ENCODE data around the gene PSEN1. TPM values are rescaled to one million over a fixed set of nuclear protein-coding genes. Genes with fewer than 3 reads are reported as not detected.

The PSEN1 gene
- polyA plus RNA-seq, 2 of the 4 experiments (the other 2 are of a cell fraction): 21.6 to 38.1 TPM

DNA sequence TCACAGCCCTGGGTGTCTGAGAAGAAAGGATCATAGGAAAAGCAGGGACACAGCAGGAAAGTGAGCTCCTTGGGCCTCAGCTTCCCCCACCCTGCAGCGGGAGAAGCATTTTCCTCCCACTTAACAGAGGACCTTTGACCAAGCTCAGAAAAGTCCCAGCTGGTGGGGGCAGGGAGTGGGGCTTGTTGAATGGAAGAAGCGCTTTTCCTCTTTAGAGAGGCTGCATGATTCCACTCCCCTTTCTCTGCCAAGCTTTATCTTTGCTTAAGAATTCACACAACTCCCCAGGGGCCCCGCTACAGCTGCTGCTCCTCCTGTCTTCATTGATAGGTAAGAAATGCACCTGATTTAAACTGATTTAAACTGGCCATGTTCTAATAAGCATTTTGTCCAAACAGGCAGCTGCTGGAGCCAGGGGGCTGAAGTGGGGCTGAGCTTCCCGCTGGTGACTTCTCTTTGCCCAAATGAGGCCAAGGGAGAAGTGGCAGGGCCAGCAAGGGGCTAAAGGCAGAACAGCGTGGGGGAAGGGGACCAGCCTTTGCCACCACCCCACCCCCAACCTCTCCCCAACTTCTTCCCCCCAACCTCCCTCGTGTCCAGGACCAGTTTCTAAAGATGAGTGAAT, 99.3 kb downstream of the PSEN1 start:
- no peak for ATAC-seq
- FAIRE-seq: no peak
- Histone ChIP-seq H3K4me1 (peaks cover 45% of the 10 kb centered on the region), H3K9me3 (no peaks in the 10 kb centered on the region), H3K27ac (peak overlapping the region; percentile 9 to 62; a peak in 4 of 6 replicates), H3K4me3 (no peak overlapping the region), H3K4me2 (peak overlapping the region; percentile 46)
- WGBS (ENCODE audit: missing lambda C conversion rate): 60% methylated on average over 6 of the region's 6 CpGs
- CTCF ChIA-PET: interaction anchor here (0.9 to 1.1 kb wide), 3 partner anchors 30 to 62 kb away, joined by 3 read pairs; no protein-coding TSS in a partner anchor
- no peak for TF ChIP-seq HOXB5 (CRISPR knock-in tag; IDR thresholded peaks at IDR 0.05)
- TF ChIP-seq RCOR1 (IDR thresholded peaks at IDR 0.05; ENCODE audit: low read depth, low read length): no peak
- TF ChIP-seq RNF2 (IDR thresholded peaks at IDR 0.05; ENCODE audit: borderline replicate concordance, low read depth): no peak
- TF ChIP-seq, protein P1, sequence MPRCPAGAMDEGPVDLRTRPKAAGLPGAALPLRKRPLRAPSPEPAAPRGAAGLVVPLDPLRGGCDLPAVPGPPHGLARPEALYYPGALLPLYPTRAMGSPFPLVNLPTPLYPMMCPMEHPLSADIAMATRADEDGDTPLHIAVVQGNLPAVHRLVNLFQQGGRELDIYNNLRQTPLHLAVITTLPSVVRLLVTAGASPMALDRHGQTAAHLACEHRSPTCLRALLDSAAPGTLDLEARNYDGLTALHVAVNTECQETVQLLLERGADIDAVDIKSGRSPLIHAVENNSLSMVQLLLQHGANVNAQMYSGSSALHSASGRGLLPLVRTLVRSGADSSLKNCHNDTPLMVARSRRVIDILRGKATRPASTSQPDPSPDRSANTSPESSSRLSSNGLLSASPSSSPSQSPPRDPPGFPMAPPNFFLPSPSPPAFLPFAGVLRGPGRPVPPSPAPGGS (IDR thresholded peaks at IDR 0.05): no peak
- no peak for TF ChIP-seq KDM5A (IDR thresholded peaks at IDR 0.05)
- TF ChIP-seq, protein P2, sequence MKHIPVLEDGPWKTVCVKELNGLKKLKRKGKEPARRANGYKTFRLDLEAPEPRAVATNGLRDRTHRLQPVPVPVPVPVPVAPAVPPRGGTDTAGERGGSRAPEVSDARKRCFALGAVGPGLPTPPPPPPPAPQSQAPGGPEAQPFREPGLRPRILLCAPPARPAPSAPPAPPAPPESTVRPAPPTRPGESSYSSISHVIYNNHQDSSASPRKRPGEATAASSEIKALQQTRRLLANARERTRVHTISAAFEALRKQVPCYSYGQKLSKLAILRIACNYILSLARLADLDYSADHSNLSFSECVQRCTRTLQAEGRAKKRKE (CRISPR knock-in tag; IDR thresholded peaks at IDR 0.05; ENCODE audit: low read depth): no peak
- TF ChIP-seq CHD4 (IDR thresholded peaks at IDR 0.05; ENCODE audit: borderline replicate concordance): no peak
- TF ChIP-seq ZFP36 (IDR thresholded peaks at IDR 0.05; ENCODE audit: borderline replicate concordance, partially characterized antibody): no peak
- TF ChIP-seq, protein P3, sequence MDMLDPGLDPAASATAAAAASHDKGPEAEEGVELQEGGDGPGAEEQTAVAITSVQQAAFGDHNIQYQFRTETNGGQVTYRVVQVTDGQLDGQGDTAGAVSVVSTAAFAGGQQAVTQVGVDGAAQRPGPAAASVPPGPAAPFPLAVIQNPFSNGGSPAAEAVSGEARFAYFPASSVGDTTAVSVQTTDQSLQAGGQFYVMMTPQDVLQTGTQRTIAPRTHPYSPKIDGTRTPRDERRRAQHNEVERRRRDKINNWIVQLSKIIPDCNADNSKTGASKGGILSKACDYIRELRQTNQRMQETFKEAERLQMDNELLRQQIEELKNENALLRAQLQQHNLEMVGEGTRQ (IDR thresholded peaks at IDR 0.05): no peak
- no peak for TF ChIP-seq MAZ (IDR thresholded peaks at IDR 0.05; ENCODE audit: borderline replicate concordance, low read depth, low read length)
- POLR2A ChIA-PET: no interaction called here
- no peak for DNase-seq (ENCODE audit: low read depth in 1 of 2, low spot score in 1 of 2)

DNA sequence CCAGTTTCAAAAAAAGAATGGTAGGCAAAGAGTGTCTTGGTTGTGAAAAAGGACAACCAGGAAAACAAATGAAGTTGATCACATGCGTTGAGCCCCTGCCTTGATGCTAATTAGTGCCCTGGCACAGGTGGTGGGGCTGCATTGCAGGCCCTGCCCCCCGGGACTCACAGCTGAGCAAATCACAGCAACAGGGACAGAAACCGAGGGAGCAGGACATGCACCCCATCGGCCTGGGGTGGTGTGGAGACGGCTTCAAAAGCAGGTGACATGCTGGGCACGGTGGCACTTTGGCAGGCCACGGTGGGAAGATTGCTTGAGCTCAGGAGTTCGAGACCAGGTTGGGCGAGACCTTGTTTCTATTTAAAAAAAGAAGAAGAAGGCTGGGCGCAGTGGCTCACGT, 99.8 kb downstream of the PSEN1 start:
- Histone ChIP-seq H3K27ac (peak overlapping the region in 1 of 2 experiments; percentile 62; a peak in 4 of 6 replicates), H3K9me3 (no peaks in the 10 kb centered on the region), H3K4me2 (peak overlapping the region; percentile 46; the same call in 2 of the 3 replicates), H3K4me1 (peaks cover 45% of the 10 kb centered on the region), H3K4me3 (no peak overlapping the region)
- no peak for TF ChIP-seq FOXS1 (CRISPR knock-in tag; IDR thresholded peaks at IDR 0.05)
- TF ChIP-seq MAZ (IDR thresholded peaks at IDR 0.05; ENCODE audit: borderline replicate concordance, low read depth, low read length): no peak
- TF ChIP-seq SMC3 (IDR thresholded peaks at IDR 0.05): no peak
- TF ChIP-seq, protein P4, sequence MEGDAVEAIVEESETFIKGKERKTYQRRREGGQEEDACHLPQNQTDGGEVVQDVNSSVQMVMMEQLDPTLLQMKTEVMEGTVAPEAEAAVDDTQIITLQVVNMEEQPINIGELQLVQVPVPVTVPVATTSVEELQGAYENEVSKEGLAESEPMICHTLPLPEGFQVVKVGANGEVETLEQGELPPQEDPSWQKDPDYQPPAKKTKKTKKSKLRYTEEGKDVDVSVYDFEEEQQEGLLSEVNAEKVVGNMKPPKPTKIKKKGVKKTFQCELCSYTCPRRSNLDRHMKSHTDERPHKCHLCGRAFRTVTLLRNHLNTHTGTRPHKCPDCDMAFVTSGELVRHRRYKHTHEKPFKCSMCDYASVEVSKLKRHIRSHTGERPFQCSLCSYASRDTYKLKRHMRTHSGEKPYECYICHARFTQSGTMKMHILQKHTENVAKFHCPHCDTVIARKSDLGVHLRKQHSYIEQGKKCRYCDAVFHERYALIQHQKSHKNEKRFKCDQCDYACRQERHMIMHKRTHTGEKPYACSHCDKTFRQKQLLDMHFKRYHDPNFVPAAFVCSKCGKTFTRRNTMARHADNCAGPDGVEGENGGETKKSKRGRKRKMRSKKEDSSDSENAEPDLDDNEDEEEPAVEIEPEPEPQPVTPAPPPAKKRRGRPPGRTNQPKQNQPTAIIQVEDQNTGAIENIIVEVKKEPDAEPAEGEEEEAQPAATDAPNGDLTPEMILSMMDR (IDR thresholded peaks at IDR 0.05): no peak
- TF ChIP-seq EHMT2 (IDR thresholded peaks at IDR 0.05; ENCODE audit: low read depth): no peak
- TF ChIP-seq POLR2AphosphoS2 (conservative IDR thresholded peaks at IDR 0.05; ENCODE audit: low read length): no peak
- ChIA-PET POLR2A (no interaction called here), CTCF (interaction anchor here (0.6 to 1.1 kb wide), 4 partner anchors 30 to 63 kb away, joined by 3 read pairs; no protein-coding TSS in a partner anchor)
- WGBS (ENCODE audit: missing lambda C conversion rate): 88% methylated on average over 11 of the region's 11 CpGs
- no peak for ATAC-seq
- FAIRE-seq: no peak
- no peak for DNase-seq (ENCODE audit: low read depth in 1 of 2, low spot score in 1 of 2)

DNA sequence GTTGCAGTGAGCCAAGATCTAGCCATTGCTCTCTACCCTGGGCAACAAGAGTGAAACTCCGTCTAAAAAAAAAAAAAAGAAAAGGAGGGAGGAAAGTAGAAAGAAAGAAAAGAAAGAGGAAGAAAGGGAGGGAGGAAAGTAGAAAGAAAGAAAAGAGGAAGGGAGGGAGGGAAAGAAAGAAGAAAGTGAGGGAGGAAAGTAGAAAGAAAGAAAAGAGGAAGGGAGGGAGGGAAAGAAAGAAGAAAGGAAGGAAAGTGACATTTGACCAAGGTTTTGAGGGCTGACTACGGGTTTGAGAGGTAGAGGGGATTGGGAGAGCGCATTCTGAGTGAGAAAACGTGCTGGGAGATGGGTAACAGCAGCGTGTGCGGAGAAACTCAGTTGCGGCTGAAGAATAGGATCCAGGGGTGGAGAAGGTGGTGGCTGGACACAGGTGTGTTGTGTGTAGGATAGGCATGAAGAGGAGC, 100.5 kb downstream of the PSEN1 start:
- no peak for FAIRE-seq
- WGBS (ENCODE audit: missing lambda C conversion rate): 85% methylated on average over 7 of the region's 7 CpGs
- peak overlapping the region; percentile 87 for H3K4me2 ChIP-seq
- no peak for DNase-seq (ENCODE audit: low read depth in 1 of 2, low spot score in 1 of 2)
- H3K4me1 ChIP-seq: peaks cover 41% of the 10 kb centered on the region
- H3K4me3 ChIP-seq: peak overlapping the region; percentile 75
- CTCF ChIA-PET: interaction anchor here (0.6 to 1.0 kb wide), 2 partner anchors 40 to 63 kb away, joined by 3 read pairs; no protein-coding TSS in a partner anchor
- H3K9me3 ChIP-seq: no peaks in the 10 kb centered on the region
- peak overlapping the region in 1 of 2 experiments; percentile 94; a peak in 4 of 6 replicates for H3K27ac ChIP-seq
- no peak for TF ChIP-seq PHF8 (IDR thresholded peaks at IDR 0.05; ENCODE audit: borderline replicate concordance, low read depth)
- TF ChIP-seq HOXB5 (CRISPR knock-in tag; IDR thresholded peaks at IDR 0.05): no peak
- TF ChIP-seq NR3C1 (IDR thresholded peaks at IDR 0.05): no peak
- TF ChIP-seq TFCP2L1 (CRISPR knock-in tag; IDR thresholded peaks at IDR 0.05): no peak
- TF ChIP-seq, protein P1 (IDR thresholded peaks at IDR 0.05): no peak
- POLR2A ChIA-PET: no interaction called here
- no peak; a peak in 1 of 6 replicates for ATAC-seq
